OCI-LY7 (cell line): ENCODE results near the gene WDR44.

ENCODE experiments used
- CTCF ChIP-seq: fragments of 200-600 bp; sonication (generic); conservative IDR thresholded peaks from 2 replicates; pipeline ENCODE4 v1.5.1; 2014; ENCODE audit warnings: mild to moderate bottlenecking, antibody characterized with exemption, low read length, moderate library complexity, mixed read lengths
- EZH2phosphoT487 ChIP-seq: fragments of 200-600 bp; sonication (generic); IDR thresholded peaks from 2 replicates; pipeline ENCODE4 v1.6.1; 2018; ENCODE audit warnings: low read depth, borderline replicate concordance, mild to moderate bottlenecking, mixed run types, antibody characterized with exemption, low read length, moderate library complexity, mixed read lengths

GRCh38 chrX:118498755-118499154 is 152.8 kb downstream of the WDR44 start:
- TF ChIP-seq CTCF = no peak
- TF ChIP-seq EZH2phosphoT487 = no peak
